DND-41 (cell line): ENCODE measurements around the gene PAXIP1.

Experiments used
- ATAC-seq: fragments of 200-7000 bp; cut with Tn5 transposase; 3 replicates; pipeline ENCODE4 v1.9.1; 2021; ENCODE audit warnings: low read depth; ENCODE audit not compliant: insufficient read depth
- DNase-seq: peaks from one replicate; pipeline ENCODE4 v3.0.0-alpha.2; 2020
- H2AFZ ChIP-seq: 2 replicates; pipeline ENCODE4 v1.6.0; 2012; ENCODE audit warnings: low read depth, low read length
- H3K27ac ChIP-seq: 2 replicates; pipeline ENCODE4 v1.5.1; 2012; ENCODE audit warnings: low read length, inconsistent platforms
- H3K27me3 ChIP-seq: fragments of 200-600 bp; sonication (generic); 2 replicates; pipeline ENCODE4 v1.6.0; 2012; ENCODE audit warnings: low read length, mild to moderate bottlenecking, inconsistent platforms; ENCODE audit not compliant: insufficient read depth, poor library complexity
- H3K36me3 ChIP-seq: 2 replicates; pipeline ENCODE4 v1.5.1; 2012; ENCODE audit warnings: low read length, inconsistent platforms; ENCODE audit not compliant: insufficient read depth
- H3K4me1 ChIP-seq: 2 replicates; pipeline ENCODE4 v1.5.1; 2012; ENCODE audit warnings: mild to moderate bottlenecking, low read length; ENCODE audit not compliant: insufficient read depth
- H3K4me2 ChIP-seq: 2 replicates; pipeline ENCODE4 v1.6.0; 2012; ENCODE audit warnings: mild to moderate bottlenecking, moderate library complexity, low read length, inconsistent platforms; ENCODE audit not compliant: insufficient read depth
- H3K4me3 ChIP-seq, 2 experiments: fragments of 200-600 bp in 1 of 2; shearing (Covaris generic) in 1 of 2; 2 replicates each; pipeline ENCODE4 v1.5.1; 2012 to 2016; ENCODE audit warnings: inconsistent platforms in 2 of 2, low read length in 2 of 2, mild to moderate bottlenecking in 2 of 2, low read depth in 1 of 2, moderate library complexity in 1 of 2
- H3K79me2 ChIP-seq: 2 replicates; pipeline ENCODE4 v1.6.0; 2012; ENCODE audit warnings: low read length, inconsistent platforms; ENCODE audit not compliant: insufficient read depth
- H3K9ac ChIP-seq: 2 replicates; pipeline ENCODE4 v1.6.0; 2012; ENCODE audit warnings: low read depth, mild to moderate bottlenecking, inconsistent platforms, low read length, moderate library complexity
- H3K9me3 ChIP-seq: 2 replicates; pipeline ENCODE4 v1.5.1; 2012; ENCODE audit warnings: low read length, moderate library complexity, mild to moderate bottlenecking, inconsistent platforms; ENCODE audit not compliant: insufficient read depth, severe bottlenecking
- H4K20me1 ChIP-seq: 2 replicates; pipeline ENCODE4 v1.6.0; 2012; ENCODE audit warnings: low read length; ENCODE audit not compliant: insufficient read depth
- EZH2 ChIP-seq: IDR thresholded peaks from 3 replicates; pipeline ENCODE4 v1.6.1; 2012; ENCODE audit warnings: borderline replicate concordance, low read depth, mild to moderate bottlenecking, moderate library complexity, low read length, inconsistent platforms; ENCODE audit not compliant: severe bottlenecking
- TF ChIP-seq, protein P1 (sequence below): IDR thresholded peaks from 2 replicates; pipeline ENCODE4 v1.5.1; 2012; ENCODE audit warnings: borderline replicate concordance, low read length, moderate library complexity, mild to moderate bottlenecking; ENCODE audit not compliant: poor library complexity, severe bottlenecking; ENCODE audit errors: extremely low read depth

The PAXIP1 gene

DNA sequence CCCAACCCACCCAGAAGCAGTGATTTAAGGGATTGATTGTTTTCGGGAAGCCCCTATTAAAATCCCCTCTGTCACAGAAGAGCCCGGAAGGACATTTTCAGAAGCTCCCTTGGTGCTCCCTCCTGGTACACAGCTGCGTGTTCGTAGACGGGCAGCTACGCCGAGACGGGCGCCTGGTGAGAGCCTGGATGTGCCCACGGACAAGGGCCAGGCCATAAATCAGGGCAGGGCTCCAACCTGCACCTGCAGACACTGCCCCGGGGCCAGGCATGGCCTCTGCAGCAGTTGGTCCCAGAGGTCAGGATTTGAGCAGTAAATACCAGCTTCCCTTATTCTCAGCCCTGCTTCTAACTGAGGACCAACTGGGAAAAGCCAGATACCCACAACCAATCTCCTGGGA is 106.8 kb downstream of the PAXIP1 start:
- Histone ChIP-seq H3K36me3 (no peaks in the 10 kb centered on the region), H3K9me3 (no peaks in the 10 kb centered on the region)

More for the DNA sequence above, 106.8 kb downstream of the PAXIP1 start:
- Histone ChIP-seq H3K4me2 (no peak overlapping the region), H3K4me1 (no peaks in the 10 kb centered on the region), H3K4me3 (no peak overlapping the region), H3K27ac (no peak overlapping the region), H2AFZ (no peak overlapping the region), H3K27me3 (no peaks in the 10 kb centered on the region), H3K9ac (no peak overlapping the region), H4K20me1 (no peaks in the 10 kb centered on the region), H3K79me2 (no peaks in the 10 kb centered on the region)
- ATAC-seq (no peak), DNase-seq (no peak)
- no peak for TF ChIP-seq EZH2
- TF ChIP-seq, protein P1, sequence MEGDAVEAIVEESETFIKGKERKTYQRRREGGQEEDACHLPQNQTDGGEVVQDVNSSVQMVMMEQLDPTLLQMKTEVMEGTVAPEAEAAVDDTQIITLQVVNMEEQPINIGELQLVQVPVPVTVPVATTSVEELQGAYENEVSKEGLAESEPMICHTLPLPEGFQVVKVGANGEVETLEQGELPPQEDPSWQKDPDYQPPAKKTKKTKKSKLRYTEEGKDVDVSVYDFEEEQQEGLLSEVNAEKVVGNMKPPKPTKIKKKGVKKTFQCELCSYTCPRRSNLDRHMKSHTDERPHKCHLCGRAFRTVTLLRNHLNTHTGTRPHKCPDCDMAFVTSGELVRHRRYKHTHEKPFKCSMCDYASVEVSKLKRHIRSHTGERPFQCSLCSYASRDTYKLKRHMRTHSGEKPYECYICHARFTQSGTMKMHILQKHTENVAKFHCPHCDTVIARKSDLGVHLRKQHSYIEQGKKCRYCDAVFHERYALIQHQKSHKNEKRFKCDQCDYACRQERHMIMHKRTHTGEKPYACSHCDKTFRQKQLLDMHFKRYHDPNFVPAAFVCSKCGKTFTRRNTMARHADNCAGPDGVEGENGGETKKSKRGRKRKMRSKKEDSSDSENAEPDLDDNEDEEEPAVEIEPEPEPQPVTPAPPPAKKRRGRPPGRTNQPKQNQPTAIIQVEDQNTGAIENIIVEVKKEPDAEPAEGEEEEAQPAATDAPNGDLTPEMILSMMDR, result no peak
